Spinal cord (tissue), 10 donors: ENCODE measurements around the gene DRC7. TPM values are rescaled to one million over a fixed set of nuclear protein-coding genes. Genes with fewer than 3 reads are reported as not detected.

Source experiments
- DNase-seq, 6 donors: peaks; one replicate each; pipeline versions ENCODE4 v3.0.0 to v3.0.0-alpha.2; 2013 to 2015; ENCODE audit warnings: low spot score in 6 of 6, low read depth in 4 of 6
- H3K27ac ChIP-seq: one replicate; pipeline ENCODE4 v1.5.1; 2013; ENCODE audit warnings: low read depth, low read length, control low read depth
- H3K27me3 ChIP-seq: one replicate; pipeline ENCODE4 v1.6.1; 2013; ENCODE audit warnings: low read length; ENCODE audit not compliant: control insufficient read depth, insufficient read depth
- H3K36me3 ChIP-seq: one replicate; pipeline ENCODE4 v1.6.1; 2013; ENCODE audit warnings: low read length; ENCODE audit not compliant: control insufficient read depth, insufficient read depth
- H3K4me1 ChIP-seq: one replicate; pipeline ENCODE4 v1.6.1; 2013; ENCODE audit warnings: low read length; ENCODE audit not compliant: control insufficient read depth, insufficient read depth
- H3K4me3 ChIP-seq: one replicate; pipeline ENCODE4 v1.5.1; 2013; ENCODE audit warnings: low read depth, low read length, control low read depth
- H3K9me3 ChIP-seq: one replicate; pipeline ENCODE4 v1.6.1; 2013; ENCODE audit warnings: low read length; ENCODE audit not compliant: control insufficient read depth, insufficient read depth
- WGBS: methylation state at CpG from one replicate; pipeline ENCODE4 v1.1.5; 2013; ENCODE audit warnings: missing lambda C conversion rate; ENCODE audit not compliant: insufficient coverage; 5-methylcytosine and 5-hydroxymethylcytosine counted together
- polyA plus RNA-seq, 2 donors: library from polyadenylated mRNA; unstranded; fragments of 120-200 nt; gene quantifications; one replicate each; pipeline ENCODE4 v1.2.1, GENCODE V29; 2013; ENCODE audit not compliant: insufficient read length in 2 of 2
- total RNA-seq, 2 donors: library from RNA; depleted of rRNA in 1 of 2; stranded (reverse); fragments of 120-200 nt in 1 of 2; fragments of >200 nt in 1 of 2; gene quantifications; one replicate each; pipeline versions ENCODE4 v1.2.3 to v1.2.4, GENCODE V29; 2013 to 2014
- donor health status: healthy.

DRC7 gene
- total and polyA plus RNA-seq, 4 donors = 0.69 to 6.0 (median 4.0) TPM

DNA sequence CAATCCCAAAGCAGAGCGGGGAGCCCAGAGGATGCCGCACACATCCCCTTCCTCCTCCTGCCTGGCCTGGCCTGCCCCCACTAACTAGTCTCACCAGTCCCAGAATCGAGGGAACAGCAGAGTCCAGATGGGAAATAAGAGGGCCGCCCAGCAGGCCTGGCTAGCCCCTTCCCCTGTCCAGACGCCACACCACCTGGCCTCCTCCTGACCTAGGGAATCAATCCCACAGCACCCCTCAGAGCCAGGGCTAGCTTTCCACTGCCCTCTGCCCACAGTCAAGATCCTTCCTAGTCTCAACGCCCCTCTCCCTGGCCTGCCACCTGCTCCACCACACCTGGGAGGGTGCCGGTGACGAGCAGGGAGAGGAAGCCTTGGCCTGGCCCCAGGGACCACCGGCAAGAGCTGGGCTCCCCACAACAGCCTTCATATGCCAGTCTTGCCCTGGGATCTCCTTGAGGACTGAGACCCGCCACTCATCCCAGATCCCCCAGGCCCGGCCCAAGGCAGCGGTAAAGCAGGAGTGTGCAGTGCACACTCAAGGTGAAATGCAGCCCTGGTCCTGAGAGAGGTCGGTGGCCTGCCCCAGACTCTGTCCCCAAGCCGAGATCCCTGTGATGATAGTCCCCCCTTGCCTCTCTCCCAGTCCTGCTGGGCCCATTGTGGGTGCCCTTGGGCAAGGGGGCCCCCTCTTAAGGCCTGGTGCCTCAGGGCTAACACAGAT, 68.8 kb downstream of the DRC7 start:
- H3K4me1 ChIP-seq = no peaks in the 10 kb centered on the region
- DNase-seq = no peak
- H3K9me3 ChIP-seq = no peaks in the 10 kb centered on the region
- H3K36me3 ChIP-seq = peaks cover 97% of the 10 kb centered on the region
- H3K27ac ChIP-seq = no peak overlapping the region
- H3K4me3 ChIP-seq = no peak overlapping the region
- 91% methylated on average over 12 of the region's 14 CpGs for WGBS
- no peaks in the 10 kb centered on the region for H3K27me3 ChIP-seq

- Histone ChIP-seq H3K27me3 (no peaks in the 10 kb centered on the region), H3K4me3 (no peak overlapping the region), H3K4me1 (no peaks in the 10 kb centered on the region), H3K27ac (no peak overlapping the region), H3K9me3 (no peaks in the 10 kb centered on the region), H3K36me3 (peaks cover 95% of the 10 kb centered on the region)
- 87% methylated on average over 6 of the region's 9 CpGs for whole genome bisulfite sequencing
- DNase-seq = no peak
These were observed 69.4 kb downstream of the DRC7 start for GRCh38 chr16:57764006-57764340.

DNA sequence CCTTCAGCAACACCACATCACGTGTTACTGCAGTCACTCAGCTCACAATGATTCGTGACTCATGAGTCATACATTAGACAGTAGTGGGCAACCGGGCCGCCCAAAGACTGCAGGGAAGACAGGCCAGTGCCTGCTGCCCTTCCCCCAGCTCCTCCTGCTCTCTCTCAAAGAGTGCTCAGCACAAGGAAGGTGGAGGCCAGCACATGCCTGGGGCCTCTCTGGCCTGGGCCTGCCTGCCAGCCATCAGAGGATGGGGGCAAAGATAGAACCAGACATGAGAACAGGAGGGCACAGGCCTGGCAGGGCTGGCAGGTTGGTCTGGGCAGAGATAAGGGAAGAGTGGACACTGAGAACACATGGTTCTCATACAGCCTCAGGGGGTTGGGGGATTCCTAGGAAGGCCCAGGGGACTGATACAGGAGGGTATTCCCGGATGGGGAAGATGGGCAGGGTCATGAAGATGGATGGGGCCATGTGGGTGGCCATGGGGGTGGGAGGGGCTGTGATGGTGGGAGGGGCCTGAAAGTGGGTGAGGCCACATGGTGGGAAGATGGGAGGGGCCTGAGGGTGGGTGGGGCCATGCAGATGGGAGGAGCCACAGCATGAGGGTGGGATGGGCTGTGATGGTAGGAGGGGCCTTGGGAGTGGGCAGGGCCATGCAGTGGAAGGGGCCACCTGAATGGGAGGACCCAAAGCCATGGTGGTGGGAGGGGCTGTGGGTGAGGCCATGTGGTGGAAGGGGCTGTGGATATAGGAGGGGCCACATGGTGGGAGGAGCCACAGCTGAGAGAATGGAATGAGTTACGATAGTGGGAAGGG, 69.9 kb downstream of the DRC7 start:
- WGBS = 65% methylated on average over 6 of the region's 6 CpGs
- H3K4me3 ChIP-seq = no peak overlapping the region
- no peaks in the 10 kb centered on the region for H3K9me3 ChIP-seq
- DNase-seq = no peak
- H3K27me3 ChIP-seq = no peaks in the 10 kb centered on the region
- no peak overlapping the region for H3K27ac ChIP-seq
- H3K36me3 ChIP-seq = peaks cover 95% of the 10 kb centered on the region
- no peaks in the 10 kb centered on the region for H3K4me1 ChIP-seq

GRCh38 chr16:57765160-57765728, 70.6 kb downstream of the DRC7 start:
- Histone ChIP-seq H3K4me3 (no peak overlapping the region), H3K27me3 (no peaks in the 10 kb centered on the region), H3K27ac (no peak overlapping the region), H3K9me3 (no peaks in the 10 kb centered on the region), H3K4me1 (no peaks in the 10 kb centered on the region), H3K36me3 (peaks cover 95% of the 10 kb centered on the region)
- DNase-seq = no peak
- WGBS = 89% methylated on average over 14 of the region's 17 CpGs

- H3K27ac ChIP-seq = no peak overlapping the region
- no peak for DNase-seq
- WGBS = 91% methylated on average over 15 of the region's 15 CpGs
- H3K27me3 ChIP-seq = no peaks in the 10 kb centered on the region
- H3K4me1 ChIP-seq = no peaks in the 10 kb centered on the region
- no peak overlapping the region for H3K4me3 ChIP-seq
- no peaks in the 10 kb centered on the region for H3K9me3 ChIP-seq
- peaks cover 95% of the 10 kb centered on the region for H3K36me3 ChIP-seq
These were observed 72.2 kb downstream of the DRC7 start for GRCh38 chr16:57766714-57767348.

GRCh38 chr16:57769541-57770145, 75.0 kb downstream of the DRC7 start:
- H3K36me3 ChIP-seq = peaks cover 81% of the 10 kb centered on the region

DNA sequence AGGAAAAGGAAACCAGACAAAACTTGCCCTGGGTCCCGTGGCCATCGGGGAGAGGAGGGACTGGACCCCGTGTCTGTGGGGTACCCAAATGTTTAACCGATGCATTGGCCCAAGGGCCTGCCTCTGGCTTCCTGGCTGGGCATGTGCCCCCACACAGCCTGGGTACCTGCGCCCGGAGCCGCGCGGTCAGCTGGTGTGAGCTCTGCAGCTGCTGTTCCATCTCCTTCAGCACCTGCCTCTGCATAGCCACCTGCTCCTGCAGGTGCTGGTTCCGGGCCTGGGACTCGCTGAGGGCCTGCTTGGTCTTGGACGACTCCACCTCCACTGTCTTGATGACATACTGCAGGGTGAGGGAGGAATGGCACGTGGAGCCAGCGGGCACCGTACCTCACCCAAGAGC, 75.8 kb downstream of the DRC7 start:
- Histone ChIP-seq H3K4me1 (peaks cover 7% of the 10 kb centered on the region), H3K36me3 (peaks cover 80% of the 10 kb centered on the region), H3K27ac (no peak overlapping the region), H3K4me3 (no peak overlapping the region), H3K9me3 (no peaks in the 10 kb centered on the region), H3K27me3 (no peaks in the 10 kb centered on the region)
- DNase-seq = no peak
- 96% methylated on average over 13 of the region's 15 CpGs for WGBS

More at GRCh38 chr16:57769541-57770145, 75.0 kb downstream of the DRC7 start:
- Histone ChIP-seq H3K4me1 (peaks cover under 1% of the 10 kb centered on the region), H3K27ac (no peak overlapping the region), H3K4me3 (no peak overlapping the region), H3K9me3 (no peaks in the 10 kb centered on the region), H3K27me3 (no peaks in the 10 kb centered on the region)
- WGBS = 93% methylated on average over 22 of the region's 22 CpGs
- no peak for DNase-seq

DNA sequence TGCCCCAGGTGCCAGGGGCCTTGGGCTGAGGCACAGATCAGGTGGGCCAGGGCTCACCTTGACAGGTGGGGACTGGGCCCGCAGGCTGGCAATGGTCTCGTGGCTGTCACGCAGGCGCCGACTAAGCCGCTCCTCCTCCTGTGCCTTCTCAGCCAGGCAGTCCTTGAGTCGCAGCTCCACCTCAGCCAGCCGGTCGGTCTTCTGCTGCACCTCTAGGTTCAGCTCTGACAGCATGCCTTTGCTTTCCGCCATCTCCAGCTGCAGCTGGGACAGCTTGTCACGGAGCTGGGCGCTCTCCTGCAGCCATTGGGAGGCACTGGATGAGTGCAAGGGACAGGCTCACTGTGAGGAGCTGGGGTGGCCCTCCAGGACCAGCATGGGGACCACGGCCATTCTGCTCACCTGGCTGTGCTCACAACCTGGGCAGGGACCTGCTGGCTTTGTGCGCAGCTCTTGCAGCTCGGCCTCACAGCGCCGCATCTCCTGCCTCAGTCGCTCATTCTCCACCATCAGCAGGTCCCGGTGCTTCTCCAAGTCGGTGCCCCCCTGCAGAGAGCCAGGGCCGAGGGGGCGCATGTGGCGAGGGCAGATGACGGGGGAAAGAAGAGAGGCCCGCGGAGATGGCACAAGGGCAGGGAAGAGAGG, 76.7 kb downstream of the DRC7 start:
- H3K4me3 ChIP-seq = no peak overlapping the region
- H3K9me3 ChIP-seq = no peaks in the 10 kb centered on the region
- peaks cover 80% of the 10 kb centered on the region for H3K36me3 ChIP-seq
- H3K27me3 ChIP-seq = no peaks in the 10 kb centered on the region
- peaks cover 16% of the 10 kb centered on the region for H3K4me1 ChIP-seq
- 91% methylated on average over 26 of the region's 26 CpGs for WGBS
- H3K27ac ChIP-seq = no peak overlapping the region
- no peak for DNase-seq

GRCh38 chr16:57773019-57773418, 78.4 kb downstream of the DRC7 start:
- Histone ChIP-seq H3K36me3 (peaks cover 69% of the 10 kb centered on the region), H3K27me3 (no peaks in the 10 kb centered on the region), H3K27ac (no peak overlapping the region), H3K9me3 (no peaks in the 10 kb centered on the region), H3K4me3 (no peak overlapping the region), H3K4me1 (peaks cover 16% of the 10 kb centered on the region)
- 89% methylated on average over 9 of the region's 11 CpGs for WGBS
- no peak for DNase-seq
